Measurements from ENCODE around the gene AADAC. TPM values are rescaled to one million over a fixed set of nuclear protein-coding genes. Genes with fewer than 3 reads are reported as not detected.

Gene AADAC
- total and polyA plus RNA-seq, 7 experiments from 2014 or later, result not detected

GRCh38 chr3:151835751-151836525 lies 22.0 kb downstream of the AADAC start:
- Histone ChIP-seq H3K4me3 (ENCODE audit: low read length) (no peak overlapping the region), H3K36me3 (ENCODE audit: control insufficient read depth in 2 of 3, insufficient read depth in 3 of 3, low read length in 3 of 3) (no peaks in the 10 kb centered on the region), H3K27me3 (ENCODE audit: control insufficient read depth in 2 of 2, insufficient read depth in 2 of 2, low read length in 2 of 2) (no peaks in the 10 kb centered on the region), H3K4me1 (ENCODE audit: control insufficient read depth in 2 of 2, insufficient read depth in 2 of 2, low read length in 2 of 2) (no peaks in the 10 kb centered on the region), H3K27ac (ENCODE audit: low read depth, low read length) (no peak overlapping the region), H3K9me3 (ENCODE audit: control insufficient read depth in 2 of 3, low read length in 3 of 3) (no peaks in the 10 kb centered on the region)
- Mint-ChIP-seq H3K4me3 (no peak overlapping the region), H3K36me3 (no peaks in the 10 kb centered on the region), H3K27me3 (peaks cover 12 to 51% (median 19%) of the 10 kb centered on the region in 5 donors), H3K27ac (no peak overlapping the region), H3K4me1 (peaks cover 0 to 3% (median 0%) of the 10 kb centered on the region in 7 donors), H3K9me3 (no peaks in the 10 kb centered on the region)
- CTCF ChIA-PET, result interaction anchor here (0.9 kb wide), 1 partner anchor 388 kb away, joined by 3 read pairs; no protein-coding TSS in a partner anchor
- DNase-seq, result no peak
- no peak for ATAC-seq
- intact Hi-C loops (cut with micrococcal nuclease), result loop anchor here in 1 of 2 donors (5.0 kb wide), 1 partner anchor 81 kb away; no protein-coding TSS in a partner anchor
- POLR2A ChIA-PET, result no interaction called here

GRCh38 chr3:151837057-151837456 lies 23.1 kb downstream of the AADAC start:
- no peaks in the 10 kb centered on the region for H3K9me3 ChIP-seq (ENCODE audit: control insufficient read depth in 2 of 3, low read length in 3 of 3)
- H3K9me3 Mint-ChIP-seq, result no peaks in the 10 kb centered on the region
- peaks cover 12 to 48% (median 19%) of the 10 kb centered on the region in 5 donors for H3K27me3 Mint-ChIP-seq
- no peaks in the 10 kb centered on the region for H3K4me1 ChIP-seq (ENCODE audit: control insufficient read depth in 2 of 2, insufficient read depth in 2 of 2, low read length in 2 of 2)
- CTCF ChIA-PET, result interaction anchor here (0.9 to 1.5 kb wide), 2 partner anchors 389 to 669 kb away, joined by 3 to 4 read pairs; no protein-coding TSS in a partner anchor
- H3K36me3 Mint-ChIP-seq, result no peaks in the 10 kb centered on the region
- H3K27ac ChIP-seq (ENCODE audit: low read depth, low read length), result no peak overlapping the region
- H3K4me3 Mint-ChIP-seq, result no peak overlapping the region
- no peak overlapping the region for H3K27ac Mint-ChIP-seq
- POLR2A ChIA-PET, result no interaction called here
- H3K36me3 ChIP-seq (ENCODE audit: control insufficient read depth in 2 of 3, insufficient read depth in 3 of 3, low read length in 3 of 3), result no peaks in the 10 kb centered on the region
- H3K4me3 ChIP-seq (ENCODE audit: low read length), result no peak overlapping the region
- ATAC-seq (no peak), DNase-seq (no peak)
- H3K27me3 ChIP-seq (ENCODE audit: control insufficient read depth in 2 of 2, insufficient read depth in 2 of 2, low read length in 2 of 2), result no peaks in the 10 kb centered on the region
- peaks cover 0 to 3% (median 0%) of the 10 kb centered on the region in 7 donors for H3K4me1 Mint-ChIP-seq
- intact Hi-C loops (cut with micrococcal nuclease), result loop anchor here in 1 of 2 donors (5.0 kb wide), 1 partner anchor 80 kb away; no protein-coding TSS in a partner anchor

- DNase-seq, result peak in 6 of 9 donors; percentile 6 to 40 (median 26)
- no peaks in the 10 kb centered on the region for H3K36me3 Mint-ChIP-seq
- peaks cover 0 to 3% (median 0%) of the 10 kb centered on the region in 7 donors for H3K4me1 Mint-ChIP-seq
- Histone ChIP-seq H3K36me3 (ENCODE audit: control insufficient read depth in 2 of 3, insufficient read depth in 3 of 3, low read length in 3 of 3) (no peaks in the 10 kb centered on the region), H3K27me3 (ENCODE audit: control insufficient read depth in 2 of 2, insufficient read depth in 2 of 2, low read length in 2 of 2) (no peaks in the 10 kb centered on the region), H3K4me1 (ENCODE audit: control insufficient read depth in 2 of 2, insufficient read depth in 2 of 2, low read length in 2 of 2) (no peaks in the 10 kb centered on the region), H3K4me3 (ENCODE audit: low read length) (no peak overlapping the region), H3K9me3 (ENCODE audit: control insufficient read depth in 2 of 3, low read length in 3 of 3) (no peaks in the 10 kb centered on the region), H3K27ac (ENCODE audit: low read depth, low read length) (no peak overlapping the region)
- H3K27me3 Mint-ChIP-seq, result peaks cover 6 to 42% (median 11%) of the 10 kb centered on the region in 5 donors
- POLR2A ChIA-PET, result no interaction called here
- H3K27ac Mint-ChIP-seq, result no peak overlapping the region
- CTCF ChIA-PET, result interaction anchor here (0.6 to 1.3 kb wide), 6 partner anchors 8 to 682 kb away, joined by 3 to 4 read pairs (median 4); no protein-coding TSS in a partner anchor
- no peak overlapping the region for H3K4me3 Mint-ChIP-seq
- peak; percentile 70 for ATAC-seq
- intact Hi-C loops (cut with micrococcal nuclease), result loop anchor here (1.0 to 5.0 kb wide), 9 partner anchors 79 to 682 kb away; no protein-coding TSS in a partner anchor
- no peaks in the 10 kb centered on the region for H3K9me3 Mint-ChIP-seq
These were observed 24.8 kb downstream of the AADAC start for GRCh38 chr3:151838574-151839312.

- H3K9me3 ChIP-seq (ENCODE audit: control insufficient read depth in 2 of 3, low read length in 3 of 3), result no peaks in the 10 kb centered on the region
- no peak overlapping the region for H3K27ac ChIP-seq (ENCODE audit: low read depth, low read length)
- DNase-seq (no peak), ATAC-seq (no peak)
- Mint-ChIP-seq H3K27me3 (peaks cover 4 to 39% (median 6%) of the 10 kb centered on the region in 5 donors), H3K4me1 (peaks cover 0 to 3% (median 0%) of the 10 kb centered on the region in 7 donors), H3K36me3 (no peaks in the 10 kb centered on the region), H3K9me3 (no peaks in the 10 kb centered on the region), H3K27ac (no peak overlapping the region), H3K4me3 (no peak overlapping the region)
- H3K4me1 ChIP-seq (ENCODE audit: control insufficient read depth in 2 of 2, insufficient read depth in 2 of 2, low read length in 2 of 2), result no peaks in the 10 kb centered on the region
- no peaks in the 10 kb centered on the region for H3K27me3 ChIP-seq (ENCODE audit: control insufficient read depth in 2 of 2, insufficient read depth in 2 of 2, low read length in 2 of 2)
- ChIA-PET CTCF (interaction anchor here (0.6 to 1.0 kb wide), 5 partner anchors 9 to 683 kb away, joined by 3 to 4 read pairs (median 3); no protein-coding TSS in a partner anchor), POLR2A (no interaction called here)
- H3K4me3 ChIP-seq (ENCODE audit: low read length), result no peak overlapping the region
- intact Hi-C loops (cut with micrococcal nuclease), result loop anchor here (1.0 to 5.0 kb wide), 9 partner anchors 78 to 682 kb away; no protein-coding TSS in a partner anchor
- H3K36me3 ChIP-seq (ENCODE audit: control insufficient read depth in 2 of 3, insufficient read depth in 3 of 3, low read length in 3 of 3), result no peaks in the 10 kb centered on the region
These were observed 25.4 kb downstream of the AADAC start for GRCh38 chr3:151839313-151839631.

- ATAC-seq, result no peak
- ChIA-PET CTCF (no interaction called here), POLR2A (interaction anchor here (0.6 kb wide), 1 partner anchor 344 kb away, joined by 4 read pairs; no protein-coding TSS in a partner anchor)
- H3K4me3 ChIP-seq (ENCODE audit: low read length), result no peak overlapping the region
- no peak overlapping the region for H3K27ac ChIP-seq (ENCODE audit: low read depth, low read length)
- H3K9me3 Mint-ChIP-seq, result peaks cover 0 to 2% (median 0%) of the 10 kb centered on the region in 11 donors
- H3K27ac Mint-ChIP-seq, result no peak overlapping the region
- no peaks in the 10 kb centered on the region for H3K27me3 ChIP-seq (ENCODE audit: control insufficient read depth in 2 of 2, insufficient read depth in 2 of 2, low read length in 2 of 2)
- peaks cover 0 to 3% (median 0%) of the 10 kb centered on the region in 7 donors for H3K4me1 Mint-ChIP-seq
- no peaks in the 10 kb centered on the region for H3K4me1 ChIP-seq (ENCODE audit: control insufficient read depth in 2 of 2, insufficient read depth in 2 of 2, low read length in 2 of 2)
- H3K36me3 ChIP-seq (ENCODE audit: control insufficient read depth in 2 of 3, insufficient read depth in 3 of 3, low read length in 3 of 3), result no peaks in the 10 kb centered on the region
- no peak for DNase-seq
- H3K4me3 Mint-ChIP-seq, result no peak overlapping the region
- H3K36me3 Mint-ChIP-seq, result no peaks in the 10 kb centered on the region
- intact Hi-C loops (cut with micrococcal nuclease), result no loop called here
- peaks cover 0 to 30% (median 9%) of the 10 kb centered on the region in 5 donors for H3K27me3 Mint-ChIP-seq
- no peaks in the 10 kb centered on the region for H3K9me3 ChIP-seq (ENCODE audit: control insufficient read depth in 2 of 3, low read length in 3 of 3)
These were observed 27.9 kb downstream of the AADAC start for GRCh38 chr3:151841801-151842200.

GRCh38 chr3:151843275-151843674 lies 29.4 kb downstream of the AADAC start:
- peaks cover 0 to 34% (median 7%) of the 10 kb centered on the region in 5 donors for H3K27me3 Mint-ChIP-seq

More at GRCh38 chr3:151843275-151843674, 29.4 kb downstream of the AADAC start:
- Histone ChIP-seq H3K9me3 (ENCODE audit: control insufficient read depth in 2 of 3, low read length in 3 of 3) (no peaks in the 10 kb centered on the region), H3K36me3 (ENCODE audit: control insufficient read depth in 2 of 3, insufficient read depth in 3 of 3, low read length in 3 of 3) (no peaks in the 10 kb centered on the region), H3K4me1 (ENCODE audit: control insufficient read depth in 2 of 2, insufficient read depth in 2 of 2, low read length in 2 of 2) (no peaks in the 10 kb centered on the region), H3K27me3 (ENCODE audit: control insufficient read depth in 2 of 2, insufficient read depth in 2 of 2, low read length in 2 of 2) (no peaks in the 10 kb centered on the region), H3K4me3 (ENCODE audit: low read length) (no peak overlapping the region), H3K27ac (ENCODE audit: low read depth, low read length) (no peak overlapping the region)
- DNase-seq, result no peak
- intact Hi-C loops (cut with micrococcal nuclease), result no loop called here
- CTCF ChIA-PET, result no interaction called here
- peaks cover 0 to 2% (median 0%) of the 10 kb centered on the region in 7 donors for H3K4me1 Mint-ChIP-seq
- H3K36me3 Mint-ChIP-seq, result no peaks in the 10 kb centered on the region
- POLR2A ChIA-PET, result no interaction called here
- H3K27ac Mint-ChIP-seq, result no peak overlapping the region
- H3K9me3 Mint-ChIP-seq, result peaks cover 0 to 2% (median 0%) of the 10 kb centered on the region in 11 donors
- no peak overlapping the region for H3K4me3 Mint-ChIP-seq
- ATAC-seq, result no peak
